ENCODE measurements around the gene MNS1. TPM values are rescaled to one million over a fixed set of nuclear protein-coding genes. Genes with fewer than 3 reads are reported as not detected.
A peak's percentile ranks its signal among the peaks of the same experiment; 100 is the strongest.

Gene MNS1
- not detected for total RNA-seq (ENCODE audit: unreplicated experiment)
- long read RNA-seq: 0 reads

- no peak for TF ChIP-seq CTCF (IDR thresholded peaks at IDR 0.05; ENCODE audit: partially characterized antibody, unreplicated experiment)
- H3K27me3 Mint-ChIP-seq (ENCODE audit: unreplicated experiment): peaks cover 2% of the 10 kb centered on the region
- H3K4me3 Mint-ChIP-seq (ENCODE audit: unreplicated experiment): peak within 1 kb of the TSS; percentile 99
- H3K27ac Mint-ChIP-seq (ENCODE audit: unreplicated experiment): no peak within 1 kb of the TSS
- no peaks in the 10 kb centered on the region for H3K36me3 Mint-ChIP-seq (ENCODE audit: unreplicated experiment)
- no peaks in the 10 kb centered on the region for H3K9me3 Mint-ChIP-seq (ENCODE audit: unreplicated experiment)
- peak; percentile 88 for DNase-seq
- H3K4me1 Mint-ChIP-seq (ENCODE audit: low read depth, unreplicated experiment): peaks cover 6% of the 10 kb centered on the region
These were observed at the start of gene MNS1 for GRCh38 chr15:56464893-56465520. Gene MNS1, minus strand, starts transcription at chr15:56465137. Its CDS starts 165 bp downstream, at chr15:56464972.

GRCh38 chr15:56496635-56497034 lies 31.7 kb upstream of the MNS1 start:
- H3K27ac Mint-ChIP-seq (ENCODE audit: unreplicated experiment): no peak overlapping the region
- no peaks in the 10 kb centered on the region for H3K36me3 Mint-ChIP-seq (ENCODE audit: unreplicated experiment)
- peaks cover 2% of the 10 kb centered on the region for H3K9me3 Mint-ChIP-seq (ENCODE audit: unreplicated experiment)
- H3K4me1 Mint-ChIP-seq (ENCODE audit: low read depth, unreplicated experiment): peaks cover 8% of the 10 kb centered on the region
- DNase-seq: no peak
- no peaks in the 10 kb centered on the region for H3K27me3 Mint-ChIP-seq (ENCODE audit: unreplicated experiment)
- TF ChIP-seq CTCF (IDR thresholded peaks at IDR 0.05; ENCODE audit: partially characterized antibody, unreplicated experiment): peak; percentile 64
- no peak overlapping the region for H3K4me3 Mint-ChIP-seq (ENCODE audit: unreplicated experiment)

GRCh38 chr15:56495533-56495932 lies 30.6 kb upstream of the MNS1 start:
- no peak overlapping the region for H3K27ac Mint-ChIP-seq (ENCODE audit: unreplicated experiment)
- H3K27me3 Mint-ChIP-seq (ENCODE audit: unreplicated experiment): no peaks in the 10 kb centered on the region
- H3K9me3 Mint-ChIP-seq (ENCODE audit: unreplicated experiment): peaks cover 2% of the 10 kb centered on the region
- no peak for DNase-seq
- no peaks in the 10 kb centered on the region for H3K36me3 Mint-ChIP-seq (ENCODE audit: unreplicated experiment)
- no peak overlapping the region for H3K4me3 Mint-ChIP-seq (ENCODE audit: unreplicated experiment)
- H3K4me1 Mint-ChIP-seq (ENCODE audit: low read depth, unreplicated experiment): peaks cover 8% of the 10 kb centered on the region
- no peak for TF ChIP-seq CTCF (IDR thresholded peaks at IDR 0.05; ENCODE audit: partially characterized antibody, unreplicated experiment)

GRCh38 chr15:56495053-56495452 lies 30.1 kb upstream of the MNS1 start:
- Mint-ChIP-seq H3K4me1 (ENCODE audit: low read depth, unreplicated experiment) (peaks cover 8% of the 10 kb centered on the region), H3K27me3 (ENCODE audit: unreplicated experiment) (no peaks in the 10 kb centered on the region), H3K4me3 (ENCODE audit: unreplicated experiment) (no peak overlapping the region), H3K9me3 (ENCODE audit: unreplicated experiment) (peaks cover 2% of the 10 kb centered on the region), H3K27ac (ENCODE audit: unreplicated experiment) (no peak overlapping the region), H3K36me3 (ENCODE audit: unreplicated experiment) (no peaks in the 10 kb centered on the region)
- TF ChIP-seq CTCF (IDR thresholded peaks at IDR 0.05; ENCODE audit: partially characterized antibody, unreplicated experiment): no peak
- DNase-seq: no peak

DNA sequence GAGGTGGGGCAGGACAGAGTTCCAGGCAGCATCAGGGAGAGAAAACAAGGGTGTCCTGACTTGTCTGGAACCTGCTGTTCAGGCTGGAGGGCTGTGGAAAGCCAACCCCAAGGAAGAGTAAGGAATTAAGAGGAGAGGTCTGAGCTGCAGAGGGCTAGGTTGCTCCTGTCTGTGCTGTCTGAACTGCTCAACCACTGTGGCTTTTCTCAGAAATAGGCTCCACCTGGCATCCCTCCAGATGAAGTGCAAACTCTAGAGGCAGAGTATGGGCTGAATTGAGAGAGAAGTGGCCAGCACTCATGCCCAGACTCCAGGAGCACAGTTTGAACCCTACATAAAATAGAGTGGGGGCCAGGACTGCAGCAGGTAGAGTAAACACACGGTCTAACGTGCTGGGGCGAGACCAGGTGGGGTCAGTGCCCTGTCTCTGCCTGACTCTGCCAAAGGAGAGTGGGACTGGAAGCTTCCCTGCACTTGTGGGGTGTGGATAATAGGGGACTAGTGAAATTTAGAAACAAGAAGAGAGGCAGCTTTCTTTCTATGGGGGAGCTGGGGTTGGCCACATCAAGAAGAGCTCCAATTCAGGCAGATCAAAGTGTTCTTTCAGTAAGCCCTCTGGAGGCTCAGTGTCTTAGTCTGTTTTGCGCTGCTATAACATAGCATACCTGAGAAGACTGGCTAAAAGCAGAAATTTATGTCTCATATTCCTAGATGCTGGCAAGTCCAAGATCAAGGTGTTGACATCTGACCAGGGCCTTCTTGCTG lies 28.0 kb upstream of the MNS1 start:
- no peaks in the 10 kb centered on the region for H3K36me3 Mint-ChIP-seq (ENCODE audit: unreplicated experiment)
- no peak for TF ChIP-seq CTCF (IDR thresholded peaks at IDR 0.05; ENCODE audit: partially characterized antibody, unreplicated experiment)
- no peak overlapping the region for H3K4me3 Mint-ChIP-seq (ENCODE audit: unreplicated experiment)

More for the DNA sequence above, 28.0 kb upstream of the MNS1 start:
- DNase-seq: no peak
- H3K27me3 Mint-ChIP-seq (ENCODE audit: unreplicated experiment): no peaks in the 10 kb centered on the region
- peaks cover 8% of the 10 kb centered on the region for H3K4me1 Mint-ChIP-seq (ENCODE audit: low read depth, unreplicated experiment)
- H3K9me3 Mint-ChIP-seq (ENCODE audit: unreplicated experiment): peaks cover 2% of the 10 kb centered on the region
- H3K27ac Mint-ChIP-seq (ENCODE audit: unreplicated experiment): no peak overlapping the region
